Mononuclear cell (primary cell): Measurements from ENCODE around the gene TCF23. TPM values are rescaled to one million over a fixed set of nuclear protein-coding genes. Genes with fewer than 3 reads are reported as not detected.
"Not testable (repeated sequence)": the region's sequence is repeated elsewhere in the genome, so short reads cannot be mapped to it uniquely, and the experiment has no call there.

Experiments
- H3K27me3 ChIP-seq: 2 replicates; pipeline ENCODE4 v1.6.0; 2011; ENCODE audit warnings: low read length, control low read depth; ENCODE audit not compliant: insufficient read depth
- H3K4me1 ChIP-seq: 2 replicates; pipeline ENCODE4 v1.5.1; 2011; ENCODE audit warnings: mild to moderate bottlenecking, low read length, control low read depth; ENCODE audit not compliant: insufficient read depth
- H3K4me3 ChIP-seq: 2 replicates; pipeline ENCODE4 v1.5.1; 2011; ENCODE audit warnings: mild to moderate bottlenecking, low read length, moderate library complexity
- H3K9me3 ChIP-seq: 2 replicates; pipeline ENCODE4 v1.5.1; 2011; ENCODE audit warnings: low read depth, mild to moderate bottlenecking, control low read depth, low read length
- total RNA-seq: library from RNA; depleted of rRNA; stranded (reverse); fragments of >200 nt; gene quantifications from one replicate; pipeline ENCODE4 v1.2.3, GENCODE V29; 2012

Gene TCF23
- total RNA-seq, 1 donor, result not detected

- no peak overlapping the region for H3K4me3 ChIP-seq
- H3K27me3 ChIP-seq, result no peaks in the 10 kb centered on the region
- H3K9me3 ChIP-seq, result no peaks in the 10 kb centered on the region
- H3K4me1 ChIP-seq, result no peaks in the 10 kb centered on the region
Measured at GRCh38 chr2:27160191-27160590, 11.4 kb downstream of the TCF23 start.

DNA sequence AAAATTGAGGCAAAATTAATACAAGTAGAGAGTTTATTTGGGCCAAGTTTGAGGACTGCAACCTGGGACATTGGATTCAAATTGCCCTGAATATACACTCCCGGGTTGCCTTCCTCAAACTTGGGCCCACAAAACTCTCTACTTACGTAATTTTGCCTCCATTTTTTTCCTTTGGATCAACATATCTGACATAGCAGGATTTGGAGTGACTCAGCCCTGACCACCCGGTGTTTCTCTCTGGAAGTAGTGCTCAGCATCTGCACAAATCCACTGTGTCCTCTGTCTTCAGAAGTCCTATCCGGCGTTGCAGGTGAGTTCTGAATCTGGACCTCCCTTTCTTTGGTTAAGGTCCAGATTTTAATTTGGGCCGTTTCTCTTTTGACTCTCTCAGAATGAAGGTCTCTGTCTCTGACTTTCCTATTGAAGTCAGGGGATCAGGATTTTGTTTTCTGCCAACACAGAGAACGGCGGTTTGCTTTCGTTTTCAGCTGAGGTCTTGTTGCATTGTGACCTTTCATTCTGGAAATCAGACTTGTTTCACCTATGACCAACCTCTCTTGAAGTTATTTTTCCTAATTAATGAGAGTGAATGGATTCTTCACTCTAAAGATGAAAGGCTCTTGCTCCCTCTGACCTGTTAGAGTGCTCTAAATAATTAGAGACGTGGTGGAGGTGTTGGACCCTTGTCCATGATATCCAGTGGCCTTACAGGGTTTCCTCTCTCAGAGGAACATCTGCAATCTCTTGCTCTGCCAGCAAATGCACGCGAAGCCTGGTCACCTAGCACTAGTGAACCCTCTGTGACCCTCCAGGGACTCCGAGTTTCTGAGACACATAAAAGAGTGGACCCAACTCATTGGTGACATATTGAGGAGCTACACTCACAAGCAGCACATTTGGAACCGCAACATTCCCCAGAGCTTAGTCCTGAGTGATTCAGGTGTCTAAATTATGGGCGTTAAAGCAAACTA lies 13.6 kb downstream of the TCF23 start:
- Histone ChIP-seq H3K4me3 (no peak overlapping the region), H3K4me1 (no peaks in the 10 kb centered on the region), H3K27me3 (no peaks in the 10 kb centered on the region), H3K9me3 (no peaks in the 10 kb centered on the region)

DNA sequence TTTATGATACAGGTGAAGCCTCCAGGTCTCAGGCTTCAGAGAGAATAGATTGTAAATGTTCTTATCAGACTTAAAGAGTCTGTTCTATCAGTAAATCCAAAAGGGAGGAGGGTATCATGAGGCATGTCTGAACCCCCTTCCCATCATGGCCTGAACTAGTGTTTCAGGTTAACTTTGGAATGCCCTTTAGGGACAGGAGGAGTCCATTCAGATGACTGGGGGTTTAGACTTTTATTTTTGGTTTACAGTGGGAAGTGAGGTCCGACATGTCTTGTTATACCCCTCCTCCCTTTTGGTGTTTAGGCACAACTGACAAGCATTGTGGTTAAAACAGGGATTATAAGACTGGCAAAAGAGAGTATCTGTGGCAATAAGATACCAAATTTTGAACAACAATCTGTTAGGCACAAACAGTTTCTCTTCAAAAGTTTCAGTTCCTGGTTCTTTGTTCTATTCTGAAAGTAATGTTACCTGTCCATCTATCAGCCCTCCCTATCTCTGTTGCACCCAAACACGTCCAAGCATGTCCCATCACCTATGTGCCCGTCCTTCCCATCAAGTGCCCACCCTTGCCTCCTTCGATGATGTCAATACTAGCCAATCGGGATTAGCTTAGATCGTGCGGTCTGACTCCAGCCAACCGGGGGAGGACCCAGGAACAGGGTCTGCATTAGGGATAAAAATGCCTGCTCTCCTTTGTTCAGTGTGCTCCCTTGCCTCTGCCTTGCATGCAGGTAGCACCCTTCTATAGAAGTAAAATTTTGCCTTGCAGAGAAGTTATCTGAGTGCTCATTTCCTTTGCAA lies 16.4 kb downstream of the TCF23 start:
- no peak overlapping the region for H3K4me3 ChIP-seq
- no peaks in the 10 kb centered on the region for H3K9me3 ChIP-seq
- no peaks in the 10 kb centered on the region for H3K27me3 ChIP-seq
- peaks cover 3% of the 10 kb centered on the region for H3K4me1 ChIP-seq

GRCh38 chr2:27170581-27171337 lies 22.0 kb downstream of the TCF23 start:
- H3K4me1 ChIP-seq, result peaks cover 7% of the 10 kb centered on the region

DNA sequence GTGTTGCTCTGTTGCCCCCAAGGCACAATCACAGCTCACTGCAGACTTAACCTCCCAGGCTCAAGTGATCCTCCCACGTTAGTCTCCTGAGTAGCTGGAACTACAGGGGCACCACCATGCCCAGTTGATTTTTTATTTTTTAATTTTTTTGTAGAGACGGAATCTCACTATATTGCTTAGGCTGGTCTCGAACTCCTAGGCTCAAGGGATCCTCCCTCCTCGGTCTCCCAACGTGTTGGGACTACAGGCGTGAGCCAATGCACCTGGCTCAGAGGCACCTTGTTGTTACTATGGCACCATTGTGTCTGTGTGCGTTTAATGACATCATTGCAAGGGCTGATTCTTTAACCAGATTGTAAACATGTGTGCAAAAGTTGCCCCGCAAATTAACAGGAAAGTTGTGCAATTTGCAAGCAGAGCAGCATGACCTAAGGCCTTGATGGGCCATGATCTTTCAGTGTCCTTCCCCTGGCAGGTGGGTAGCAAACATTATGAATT lies 22.6 kb downstream of the TCF23 start:
- Histone ChIP-seq H3K4me1 (peaks cover 7% of the 10 kb centered on the region), H3K9me3 (no peaks in the 10 kb centered on the region), H3K27me3 (peaks cover 4% of the 10 kb centered on the region), H3K4me3 (no peak overlapping the region)

More at GRCh38 chr2:27170581-27171337, 22.0 kb downstream of the TCF23 start:
- Histone ChIP-seq H3K9me3 (no peaks in the 10 kb centered on the region), H3K4me3 (no peak overlapping the region), H3K27me3 (peaks cover 4% of the 10 kb centered on the region)

DNA sequence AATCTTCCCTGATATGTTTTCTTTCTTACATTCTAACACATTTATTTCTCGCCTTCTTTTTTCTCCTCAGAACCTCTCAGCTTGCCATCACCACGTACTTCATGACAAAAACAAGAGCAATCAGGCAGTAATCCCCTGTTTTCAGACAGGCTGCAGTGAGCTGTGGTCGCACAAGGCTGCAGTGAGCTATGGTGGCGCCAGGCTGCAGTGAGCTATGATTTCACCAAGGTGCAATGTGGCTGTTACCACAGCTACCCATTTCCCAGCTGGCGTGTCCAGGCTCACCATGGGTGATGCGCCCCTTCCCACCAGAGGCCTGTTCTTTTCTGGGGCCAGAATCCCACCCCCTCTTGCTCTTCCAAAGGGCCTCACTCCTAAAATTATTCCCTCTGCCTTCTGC lies 25.8 kb downstream of the TCF23 start:
- Histone ChIP-seq H3K27me3 (peaks cover 8% of the 10 kb centered on the region), H3K9me3 (no peaks in the 10 kb centered on the region), H3K4me1 (peaks cover 7% of the 10 kb centered on the region), H3K4me3 (no peak overlapping the region)

DNA sequence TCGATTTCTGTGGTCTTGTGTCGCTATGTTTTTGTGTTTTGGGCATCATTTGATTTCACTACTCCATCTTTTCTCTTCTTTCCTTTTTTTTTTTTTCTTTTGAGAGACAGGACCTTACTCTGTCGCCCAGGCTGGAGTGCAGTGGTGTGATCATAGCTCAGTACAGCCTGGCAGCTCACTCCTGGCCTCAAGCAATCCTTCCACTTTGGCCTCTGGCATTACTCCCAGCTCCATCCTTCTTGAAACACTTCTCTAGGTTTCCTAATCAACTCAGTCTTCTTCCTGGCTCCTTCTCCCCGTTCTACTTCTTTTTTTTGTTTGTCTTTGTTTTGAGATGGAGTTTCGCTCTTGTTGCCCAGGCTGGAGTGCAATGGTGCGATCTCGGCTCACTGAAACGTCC lies 26.5 kb downstream of the TCF23 start:
- Histone ChIP-seq H3K4me1 (peaks cover 2% of the 10 kb centered on the region), H3K9me3 (no peaks in the 10 kb centered on the region), H3K4me3 (no peak overlapping the region), H3K27me3 (peaks cover 12% of the 10 kb centered on the region)

GRCh38 chr2:27175781-27176180 lies 27.0 kb downstream of the TCF23 start:
- H3K4me1 ChIP-seq, H3K27me3 ChIP-seq, H3K4me3 ChIP-seq, H3K9me3 ChIP-seq: not testable (repeated sequence)

- peaks cover 9% of the 10 kb centered on the region for H3K27me3 ChIP-seq
- no peaks in the 10 kb centered on the region for H3K9me3 ChIP-seq
- no peak overlapping the region for H3K4me3 ChIP-seq
- no peaks in the 10 kb centered on the region for H3K4me1 ChIP-seq
Measured at GRCh38 chr2:27177441-27178351, 28.9 kb downstream of the TCF23 start.

DNA sequence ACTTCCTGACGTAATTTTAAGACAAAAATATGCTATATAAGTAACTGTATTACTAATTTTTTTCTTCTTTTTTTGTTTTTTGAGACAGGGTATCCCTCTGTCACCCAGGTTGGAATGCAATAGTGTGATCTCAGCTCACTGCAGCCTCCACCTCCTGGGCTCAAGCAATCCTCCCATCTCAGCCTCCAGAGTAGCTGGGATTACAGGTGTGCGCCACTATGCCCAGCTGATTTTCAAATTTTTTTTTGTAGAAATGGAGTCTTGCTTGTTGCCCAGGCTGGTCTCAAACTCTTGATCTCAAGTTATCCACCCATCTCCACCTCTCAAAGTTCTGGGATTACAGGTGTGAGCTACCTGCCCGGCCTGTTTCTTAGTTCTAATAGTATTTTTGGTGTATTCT lies 29.7 kb downstream of the TCF23 start:
- Histone ChIP-seq H3K9me3 (no peaks in the 10 kb centered on the region), H3K4me3 (no peak overlapping the region), H3K27me3 (peaks cover 9% of the 10 kb centered on the region), H3K4me1 (no peaks in the 10 kb centered on the region)

- H3K27me3 ChIP-seq, result peaks cover 9% of the 10 kb centered on the region
- H3K9me3 ChIP-seq, result no peaks in the 10 kb centered on the region
- no peaks in the 10 kb centered on the region for H3K4me1 ChIP-seq
- H3K4me3 ChIP-seq, result no peak overlapping the region
Measured at GRCh38 chr2:27179344-27180000, 30.7 kb downstream of the TCF23 start.

DNA sequence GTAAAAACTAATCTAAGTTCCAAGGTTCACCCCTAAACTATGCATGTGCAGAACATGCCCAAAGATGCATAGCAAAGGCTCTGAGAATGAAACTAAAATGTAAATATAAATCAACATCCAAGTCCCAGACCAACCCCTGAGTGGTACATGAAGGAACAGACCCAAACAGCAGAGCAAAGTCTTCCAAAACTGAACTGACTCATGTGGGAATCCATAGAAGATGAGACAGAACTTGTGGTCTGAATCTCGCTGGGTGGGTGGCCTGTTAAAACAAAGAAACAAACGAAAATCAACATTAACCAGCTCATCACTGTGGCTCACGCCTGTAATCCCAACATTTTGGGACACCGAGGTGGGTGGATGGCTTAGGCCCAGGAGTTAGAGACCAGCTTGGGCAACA lies 33.5 kb downstream of the TCF23 start:
- H3K4me1 ChIP-seq, result no peaks in the 10 kb centered on the region
- H3K27me3 ChIP-seq, result peaks cover 9% of the 10 kb centered on the region
- H3K9me3 ChIP-seq, result no peaks in the 10 kb centered on the region
- no peak overlapping the region for H3K4me3 ChIP-seq

DNA sequence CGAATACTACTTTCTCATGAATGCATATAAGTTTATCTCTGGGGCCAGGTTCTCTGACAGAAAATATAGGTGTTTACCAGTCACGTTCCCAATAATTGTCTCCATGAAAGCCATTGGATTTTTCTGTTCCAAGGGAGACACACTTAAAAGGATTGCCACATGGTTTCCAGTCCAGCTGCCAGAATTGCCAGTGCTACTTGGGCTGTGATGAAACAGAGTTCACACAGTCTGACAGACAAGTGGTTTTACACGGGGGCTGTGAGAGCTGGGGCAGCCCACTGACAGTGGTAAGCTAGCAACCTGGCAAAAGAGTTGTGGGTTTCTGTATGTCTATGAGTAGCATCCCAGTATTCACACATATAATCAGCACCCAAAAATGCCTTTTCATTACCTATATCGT lies 35.3 kb downstream of the TCF23 start:
- H3K4me3 ChIP-seq, result no peak overlapping the region
- H3K27me3 ChIP-seq, result peaks cover 8% of the 10 kb centered on the region
- H3K4me1 ChIP-seq, result no peaks in the 10 kb centered on the region
- no peaks in the 10 kb centered on the region for H3K9me3 ChIP-seq
